GM18873 (cell line): ENCODE data around the gene CPT1C.
"Not testable (repeated sequence)": the region's sequence is repeated elsewhere in the genome, so short reads cannot be mapped to it uniquely, and the experiment has no call there.

Source experiments
- ATAC-seq: cut with Tn5 transposase; IDR thresholded peaks from one replicate; pipeline ENCODE4 v1.9.1; 2021; ENCODE audit warnings: mild to moderate bottlenecking, moderate library complexity, moderate number of reproducible peaks; ENCODE audit not compliant: unreplicated experiment, low FRiP score

CPT1C gene

GRCh38 chr19:49696865-49697264 lies 5.9 kb downstream of the CPT1C start:
- ATAC-seq, result no peak

DNA sequence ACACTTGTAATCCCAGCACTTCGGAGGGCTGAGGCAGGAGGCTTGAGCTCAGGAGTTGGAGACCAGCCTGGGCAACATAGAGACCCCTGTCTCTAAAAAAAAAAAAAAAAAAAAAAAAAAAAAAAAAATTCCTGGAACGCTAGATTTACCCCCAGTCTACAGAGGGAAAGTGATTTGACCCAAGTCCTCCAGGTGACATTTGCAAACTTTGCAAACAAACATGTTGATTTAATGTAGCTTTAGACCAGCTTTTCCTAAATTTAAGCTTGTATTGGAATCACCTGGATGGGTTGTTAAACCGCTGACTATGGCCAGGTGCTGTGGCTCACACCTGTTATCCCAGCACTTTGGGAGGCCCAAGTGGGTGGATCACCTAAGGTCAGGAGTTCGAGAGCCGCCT lies 8.4 kb downstream of the CPT1C start:
- no peak for ATAC-seq

- ATAC-seq, result no peak
These were observed 9.6 kb downstream of the CPT1C start for GRCh38 chr19:49700563-49700962.

GRCh38 chr19:49701271-49701786 lies 10.4 kb downstream of the CPT1C start:
- ATAC-seq, result no peak

- ATAC-seq, result no peak
These were observed 14.1 kb downstream of the CPT1C start for GRCh38 chr19:49704888-49705642.

DNA sequence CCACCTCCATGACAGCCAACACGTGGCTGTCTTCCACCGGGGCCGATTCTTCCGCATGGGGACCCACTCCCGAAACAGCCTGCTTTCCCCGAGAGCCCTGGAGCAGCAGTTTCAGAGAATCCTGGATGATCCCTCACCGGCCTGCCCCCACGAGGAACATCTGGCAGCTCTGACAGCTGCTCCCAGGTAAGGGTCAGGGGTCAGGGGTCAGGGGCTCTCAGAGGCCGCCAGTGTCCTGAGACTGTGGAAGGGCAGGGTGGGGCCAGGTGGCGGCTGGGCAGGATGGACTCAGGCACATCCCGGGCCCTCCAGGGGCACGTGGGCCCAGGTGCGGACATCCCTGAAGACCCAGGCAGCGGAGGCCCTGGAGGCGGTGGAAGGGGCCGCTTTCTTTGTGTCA lies 15.0 kb downstream of the CPT1C start:
- no peak for ATAC-seq

DNA sequence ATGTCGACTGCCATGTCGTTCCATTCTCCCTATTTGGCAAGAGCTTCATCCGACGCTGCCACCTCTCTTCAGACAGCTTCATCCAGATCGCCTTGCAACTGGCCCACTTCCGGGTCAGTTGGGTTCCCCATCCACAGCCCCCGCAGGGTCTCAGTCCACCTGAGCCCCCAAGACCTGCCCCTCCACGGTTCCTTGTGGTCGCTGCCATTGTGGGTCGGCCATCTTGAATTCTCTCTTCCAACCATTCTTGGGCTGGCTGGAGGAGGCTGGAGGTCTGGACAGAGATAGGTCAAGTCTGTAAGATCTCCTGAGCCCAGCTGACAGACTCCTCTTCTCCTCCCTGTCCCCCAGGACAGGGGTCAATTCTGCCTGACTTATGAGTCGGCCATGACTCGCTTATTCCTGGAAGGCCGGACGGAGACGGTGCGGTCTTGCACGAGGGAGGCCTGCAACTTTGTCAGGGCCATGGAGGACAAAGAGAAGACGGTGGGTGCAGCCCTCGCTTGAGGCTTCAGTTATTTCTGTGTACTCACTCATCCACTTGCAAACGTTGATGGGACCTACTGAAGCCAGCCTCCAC lies 19.5 kb downstream of the CPT1C start:
- no peak for ATAC-seq

- no peak for ATAC-seq
These were observed 21.5 kb downstream of the CPT1C start for GRCh38 chr19:49712397-49712859.

DNA sequence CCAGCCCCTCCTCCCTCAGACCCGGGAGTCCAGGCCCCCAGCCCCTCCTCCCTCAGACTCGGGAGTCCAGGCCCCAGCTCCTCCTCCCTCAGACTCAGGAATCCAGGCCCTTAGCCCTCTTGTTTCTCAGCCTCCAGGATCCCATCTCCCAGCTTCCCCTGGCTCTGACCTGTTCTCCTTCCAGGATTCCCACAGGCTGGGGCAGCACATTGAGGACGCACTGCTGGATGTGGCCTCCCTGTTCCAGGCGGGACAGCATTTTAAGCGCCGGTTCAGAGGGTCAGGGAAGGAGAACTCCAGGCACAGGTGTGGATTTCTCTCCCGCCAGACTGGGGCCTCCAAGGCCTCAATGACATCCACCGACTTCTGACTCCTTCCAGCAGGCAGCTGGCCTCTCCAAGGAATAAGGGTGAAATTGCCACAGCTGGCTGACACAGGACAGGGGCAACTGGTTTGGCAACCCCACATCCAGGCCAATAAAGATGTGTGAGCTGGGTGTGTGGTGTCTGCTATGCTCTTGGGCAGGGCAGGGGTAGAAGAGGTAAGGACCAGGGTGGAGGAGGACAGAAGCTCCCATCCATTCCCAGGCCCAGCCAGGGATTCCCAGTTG lies 22.4 kb downstream of the CPT1C start:
- no peak for ATAC-seq

- no peak for ATAC-seq
These were observed 25.2 kb downstream of the CPT1C start for GRCh38 chr19:49716154-49716553.

- ATAC-seq, result no peak
These were observed 27.6 kb downstream of the CPT1C start for GRCh38 chr19:49718511-49718910.

DNA sequence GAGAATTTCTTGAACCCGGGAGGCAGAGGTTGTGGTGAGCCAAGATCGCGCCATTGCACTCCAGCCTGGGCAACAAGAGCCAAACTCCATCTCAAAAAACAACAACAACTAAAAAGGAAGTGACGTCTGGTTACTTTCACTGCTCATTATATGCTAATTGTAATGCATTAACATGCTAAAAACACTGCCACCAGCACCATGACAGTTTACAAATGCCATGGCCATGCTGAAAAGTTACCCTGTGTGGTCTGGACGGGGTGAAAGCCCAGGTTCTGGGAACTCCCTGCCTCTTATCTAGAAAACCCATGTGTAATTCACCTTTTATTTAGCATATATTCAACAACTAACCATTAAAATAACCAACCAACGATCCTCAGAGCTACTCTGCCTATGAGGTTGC lies 28.1 kb downstream of the CPT1C start:
- no peak for ATAC-seq

GRCh38 chr19:49719420-49719819 lies 28.5 kb downstream of the CPT1C start:
- ATAC-seq, result not testable (repeated sequence)

- no peak for ATAC-seq
These were observed 36.5 kb downstream of the CPT1C start for GRCh38 chr19:49727217-49728030.

GRCh38 chr19:49730166-49730565 lies 39.2 kb downstream of the CPT1C start:
- no peak for ATAC-seq

GRCh38 chr19:49738268-49738667 lies 47.4 kb downstream of the CPT1C start:
- no peak for ATAC-seq

- no peak for ATAC-seq
These were observed 48.2 kb downstream of the CPT1C start for GRCh38 chr19:49739098-49739497.

DNA sequence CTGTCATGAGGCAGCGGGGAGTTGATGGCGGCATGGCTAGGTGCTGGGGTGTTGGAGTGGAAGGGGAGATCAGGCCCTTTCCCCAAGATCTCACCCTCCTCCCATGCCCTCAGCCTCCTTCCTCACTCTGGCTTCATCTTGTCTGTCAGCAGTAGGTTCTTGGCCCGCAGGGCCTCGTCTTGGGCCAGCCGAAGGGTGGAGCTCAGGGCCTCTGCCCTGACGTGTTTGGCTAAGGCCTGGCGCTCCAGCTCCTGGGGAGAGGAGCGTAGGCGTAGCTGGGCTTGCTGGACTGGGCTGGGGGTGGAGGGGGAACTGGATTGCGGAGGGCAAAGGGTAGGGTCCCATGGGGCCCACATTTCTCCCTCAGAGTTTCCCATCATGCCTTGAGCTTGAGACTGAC lies 49.0 kb downstream of the CPT1C start:
- ATAC-seq, result no peak

DNA sequence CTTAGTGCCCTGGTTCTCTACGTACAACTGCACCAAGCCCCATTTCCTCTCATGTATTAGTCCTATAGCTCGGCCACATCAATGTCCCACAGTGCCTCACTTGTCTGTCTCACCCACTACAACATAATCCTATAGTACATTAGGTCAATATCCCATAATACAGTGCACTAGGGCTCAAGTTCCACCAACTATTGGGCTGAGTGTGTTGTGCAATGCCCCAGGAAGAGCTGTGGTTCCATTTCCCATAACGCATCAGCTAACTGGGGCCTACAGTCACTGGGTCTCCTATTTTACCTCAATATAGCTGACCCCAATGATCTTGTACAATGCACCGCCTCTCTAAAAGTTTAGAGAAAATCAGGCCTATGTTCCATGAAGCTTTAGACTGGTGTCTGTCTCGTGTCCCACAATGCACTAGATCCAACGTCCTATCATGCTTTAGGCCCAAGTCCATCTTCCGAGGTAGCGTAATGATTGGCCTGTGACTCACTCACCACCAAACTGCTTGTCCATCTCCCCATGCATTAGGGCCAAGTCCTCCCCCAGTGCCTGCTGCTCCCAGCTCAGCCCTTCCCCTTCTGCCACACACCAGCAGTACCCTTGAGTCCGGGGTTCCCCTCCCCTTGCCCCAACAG lies 50.4 kb downstream of the CPT1C start:
- ATAC-seq, result no peak

- ATAC-seq, result no peak
These were observed 54.0 kb downstream of the CPT1C start for GRCh38 chr19:49744946-49745381.
